Right lobe of liver (tissue), 6 donors: Measurements from ENCODE around the gene BST2. TPM values are rescaled to one million over a fixed set of nuclear protein-coding genes. Genes with fewer than 3 reads are reported as not detected.

Source experiments
- ATAC-seq, 4 donors: fragments of 200-7000 bp; cut with Tn5 transposase; one replicate each; pipeline ENCODE4 v1.9.1; 2020; ENCODE audit warnings: mild to moderate bottlenecking in 4 of 4, moderate library complexity in 4 of 4
- DNase-seq, 3 donors: peaks; one replicate each; pipeline ENCODE4 v3.0.0-alpha.2; 2020
- H3K27ac ChIP-seq, 3 donors: fragments of 200-600 bp; one replicate each; pipeline ENCODE4 v1.8.0; 2022
- H3K27me3 ChIP-seq, 2 donors: fragments of 200-600 bp; one replicate each; pipeline ENCODE4 v1.8.0; 2022
- H3K36me3 ChIP-seq, 4 donors: fragments of 200-600 bp; sonication (generic) in 1 of 4; one replicate each; pipeline versions ENCODE4 v1.5.1 to v1.8.0; 2017 to 2022; ENCODE audit warnings: control low read depth in 1 of 4
- H3K4me1 ChIP-seq, 4 donors: fragments of 200-600 bp; sonication (generic) in 1 of 4; one replicate each; pipeline versions ENCODE4 v1.5.1 to v1.8.0; 2017 to 2022; ENCODE audit warnings: control low read depth in 1 of 4
- H3K4me3 ChIP-seq, 3 donors: fragments of 200-600 bp; one replicate each; pipeline ENCODE4 v1.8.0; 2022
- H3K9me3 ChIP-seq, 4 donors: fragments of 200-600 bp; sonication (generic) in 1 of 4; one replicate each; pipeline versions ENCODE4 v1.5.1 to v1.8.0; 2017 to 2022; ENCODE audit warnings: control low read depth in 1 of 4
- CTCF ChIP-seq, 4 donors: fragments of 200-600 bp in 3 of 4; fragments of 450-650 bp in 1 of 4; IDR thresholded peaks; one replicate each; pipeline versions ENCODE4 v1.5.1 to v1.8.0; 2016 to 2022; ENCODE audit warnings: antibody characterized with exemption in 4 of 4, mild to moderate bottlenecking in 2 of 4
- POLR2A ChIP-seq: fragments of 450-650 bp; IDR thresholded peaks from one replicate; pipeline ENCODE4 v1.6.1; 2017; ENCODE audit warnings: antibody characterized with exemption, mild to moderate bottlenecking
- WGBS: methylation state at CpG from one replicate; pipeline ENCODE4 v1.1.6; 2018; ENCODE audit warnings: low coverage, low lambda C conversion rate; ENCODE audit not compliant: insufficient coverage; ENCODE audit errors: missing lambda C conversion rate; 5-methylcytosine and 5-hydroxymethylcytosine counted together
- intact Hi-C, 2 donors: fragments of 100-400 bp; cut with DNase I; formaldehyde crosslinking; loops; one replicate each; pipeline versions ENCODE4 v1.11.2 to v1.14.1; 2022
- total RNA-seq, 6 experiments: library from RNA; depleted of rRNA in 2 of 6; stranded (reverse); fragments of >200 nt in 2 of 6; fragmentation: NEBNext Ultra II Directional in 3 of 6; extraction: Animal tissue kit (Norgen Biotek cat#: 25700) in 3 of 6; gene quantifications; one replicate each; pipeline versions ENCODE4 v1.1.0 to v1.2.4, GENCODE V29; 2016 to 2023
- donor health status: DM: no; HTN: yes; CAD: no.
- donor health status: DM: no; HTN: no; CAD: no.
- donor health status: DM: no; HTN: no; CAD: no.
- donor health status: DM: no; HTN: yes; CAD: no.
- donor health status: DM: no; HTN: yes; CAD: no.

Gene BST2
- total RNA-seq, 6 experiments from 2014 or later, result 78.2 to 157 (median 96.2) TPM

GRCh38 chr19:17419621-17420474 lies 14.4 kb upstream of the BST2 start, which contains the start of gene MVB12A:
TSS of gene MVB12A (plus strand) at chr19:17420047. CDS start at chr19:17420136, 89 bp downstream.
- intact Hi-C loops, result no loop called here
- peak within 1 kb of the TSS; percentile 57 to 70 (median 68) for H3K27ac ChIP-seq

GRCh38 chr19:17419154-17419620 lies 13.8 kb upstream of the BST2 start:
- no peak for DNase-seq
- Histone ChIP-seq H3K4me1 (peaks cover 0 to 13% (median 0%) of the 10 kb centered on the region in 4 donors), H3K36me3 (peaks cover 0 to 2% (median 0%) of the 10 kb centered on the region in 4 donors), H3K27ac (peak overlapping the region; percentile 36 to 68 (median 56)), H3K9me3 (no peaks in the 10 kb centered on the region), H3K27me3 (no peaks in the 10 kb centered on the region), H3K4me3 (peak overlapping the region; percentile 72 to 90 (median 80))
- intact Hi-C loops, result no loop called here
- no peak for ATAC-seq
- TF ChIP-seq CTCF (IDR thresholded peaks at IDR 0.05) (no peak), POLR2A (no peak)
- WGBS, result 29% methylated on average over 7 of the region's 8 CpGs

More at GRCh38 chr19:17419621-17420474, 14.4 kb upstream of the BST2 start, which contains the start of gene MVB12A:
- Histone ChIP-seq H3K4me3 (peak within 1 kb of the TSS; percentile 72 to 90 (median 80)), H3K27me3 (no peaks in the 10 kb centered on the region), H3K36me3 (no peaks in the 10 kb centered on the region), H3K4me1 (peaks cover 0 to 13% (median 0%) of the 10 kb centered on the region in 4 donors), H3K9me3 (no peaks in the 10 kb centered on the region)
- ATAC-seq (peak; percentile 94 to 99 (median 96)), DNase-seq (peak; percentile 98 to 99 (median 98))
- TF ChIP-seq POLR2A, result peak; percentile 65
- TF ChIP-seq CTCF (IDR thresholded peaks at IDR 0.05), result no peak
- 0% methylated on average over 13 of the region's 85 CpGs for WGBS

GRCh38 chr19:17418710-17419109 lies 13.3 kb upstream of the BST2 start:
- Histone ChIP-seq H3K4me3 (peak overlapping the region in 1 of 3 donors; percentile 90), H3K27me3 (no peaks in the 10 kb centered on the region), H3K4me1 (peaks cover 0 to 13% (median 0%) of the 10 kb centered on the region in 4 donors), H3K36me3 (peaks cover 0 to 4% (median 0%) of the 10 kb centered on the region in 4 donors), H3K27ac (peak overlapping the region in 1 of 3 donors; percentile 56), H3K9me3 (no peaks in the 10 kb centered on the region)
- ATAC-seq (no peak), DNase-seq (no peak)
- TF ChIP-seq POLR2A (no peak), CTCF (IDR thresholded peaks at IDR 0.05) (no peak)
- 62% methylated on average over 3 of the region's 3 CpGs for WGBS
- intact Hi-C loops, result no loop called here

- no peaks in the 10 kb centered on the region for H3K27me3 ChIP-seq
- WGBS, result 59% methylated on average over 6 of the region's 6 CpGs
- TF ChIP-seq CTCF (IDR thresholded peaks at IDR 0.05) (no peak), POLR2A (no peak)
- ATAC-seq, result no peak
- intact Hi-C loops, result no loop called here
- no peak overlapping the region for H3K4me3 ChIP-seq
- no peak for DNase-seq
- peaks cover 0 to 6% (median 0%) of the 10 kb centered on the region in 4 donors for H3K4me1 ChIP-seq
- H3K9me3 ChIP-seq, result no peaks in the 10 kb centered on the region
- H3K36me3 ChIP-seq, result peaks cover 0 to 4% (median 0%) of the 10 kb centered on the region in 4 donors
- peak overlapping the region in 1 of 3 donors; percentile 16 for H3K27ac ChIP-seq
Measured at GRCh38 chr19:17415121-17415520, 9.7 kb upstream of the BST2 start.
